ENCODE data around the gene CYP19A1. TPM values are rescaled to one million over a fixed set of nuclear protein-coding genes. Genes with fewer than 3 reads are reported as not detected.

CYP19A1 gene
- total RNA-seq, 1 donor from 2014 or later = not detected

- no peak for DNase-seq
Measured at GRCh38 chr15:51356983-51357382, 18.6 kb upstream of the CYP19A1 start.

- DNase-seq = no peak
Measured at GRCh38 chr15:51356147-51356546, 17.8 kb upstream of the CYP19A1 start.

GRCh38 chr15:51355096-51355495 lies 16.7 kb upstream of the CYP19A1 start:
- DNase-seq = no peak

- DNase-seq = no peak
Measured at GRCh38 chr15:51353976-51354375, 15.6 kb upstream of the CYP19A1 start.

GRCh38 chr15:51350723-51351122 lies 12.3 kb upstream of the CYP19A1 start:
- no peak for DNase-seq

- no peak for DNase-seq
Measured at GRCh38 chr15:51349156-51349844, 10.9 kb upstream of the CYP19A1 start.

GRCh38 chr15:51348688-51349087 lies 10.3 kb upstream of the CYP19A1 start:
- no peak for DNase-seq

- DNase-seq = no peak
Measured at GRCh38 chr15:51346136-51346535, 7.7 kb upstream of the CYP19A1 start.

GRCh38 chr15:51343466-51343865 lies 5.1 kb upstream of the CYP19A1 start:
- no peak for DNase-seq

- DNase-seq = no peak
Measured at GRCh38 chr15:51342227-51342999, 4.0 kb upstream of the CYP19A1 start.

GRCh38 chr15:51341366-51342226 lies 3.2 kb upstream of the CYP19A1 start, which contains the start of gene GLDN:
Gene GLDN, plus strand, starts transcription at chr15:51341655. Its CDS starts 30 bp downstream, at chr15:51341685.
- DNase-seq = no peak

- DNase-seq = no peak
Measured at GRCh38 chr15:51335538-51336410, 2.6 kb downstream of the CYP19A1 start.

GRCh38 chr15:51335087-51335486 lies 3.3 kb downstream of the CYP19A1 start:
- no peak for DNase-seq

- DNase-seq = peak; percentile 90
Measured at GRCh38 chr15:51334011-51334451, 4.4 kb downstream of the CYP19A1 start.

- no peak for DNase-seq
Measured at GRCh38 chr15:51333571-51333970, 4.8 kb downstream of the CYP19A1 start.

GRCh38 chr15:51332206-51333147 lies 5.9 kb downstream of the CYP19A1 start:
- DNase-seq = peak; percentile 4

- no peak for DNase-seq
Measured at GRCh38 chr15:51331141-51331540, 7.3 kb downstream of the CYP19A1 start.

GRCh38 chr15:51328926-51329325 lies 9.5 kb downstream of the CYP19A1 start:
- no peak for DNase-seq

GRCh38 chr15:51327081-51327480 lies 11.3 kb downstream of the CYP19A1 start:
- DNase-seq = no peak

GRCh38 chr15:51325167-51325566 lies 13.2 kb downstream of the CYP19A1 start:
- no peak for DNase-seq

GRCh38 chr15:51323749-51324148 lies 14.6 kb downstream of the CYP19A1 start:
- no peak for DNase-seq
